Measurements from ENCODE around the gene DIS3L2. TPM values are rescaled to one million over a fixed set of nuclear protein-coding genes. Genes with fewer than 3 reads are reported as not detected.
A peak's percentile ranks its signal among the peaks of the same experiment; 100 is the strongest.

The DIS3L2 gene
- total RNA-seq, 1 donor from 2014 or later = 42.1 TPM

DNA sequence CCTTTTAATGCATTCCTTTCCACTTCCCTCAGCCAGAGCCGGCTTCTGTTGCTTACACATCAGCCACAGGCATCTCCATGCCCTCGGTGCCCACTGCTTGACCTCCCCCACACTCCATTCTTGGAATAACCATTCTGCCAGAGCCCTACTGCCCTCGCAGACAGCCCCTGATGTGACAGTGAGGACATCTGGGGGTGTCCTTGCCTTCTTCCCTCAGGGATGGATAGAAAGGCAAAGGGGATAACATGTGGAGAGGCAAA, 28.9 kb upstream of the DIS3L2 start:
- DNase-seq = no peak
- peak overlapping the region; percentile 46 for H3K27ac Mint-ChIP-seq (ENCODE audit: unreplicated experiment)
- H3K36me3 Mint-ChIP-seq (ENCODE audit: unreplicated experiment) = no peaks in the 10 kb centered on the region
- H3K4me3 Mint-ChIP-seq (ENCODE audit: unreplicated experiment) = no peak overlapping the region
- H3K4me1 Mint-ChIP-seq (ENCODE audit: low read depth, unreplicated experiment) = peaks cover 38% of the 10 kb centered on the region
- peaks cover 18% of the 10 kb centered on the region for H3K27me3 Mint-ChIP-seq (ENCODE audit: unreplicated experiment)
- TF ChIP-seq, protein P1, sequence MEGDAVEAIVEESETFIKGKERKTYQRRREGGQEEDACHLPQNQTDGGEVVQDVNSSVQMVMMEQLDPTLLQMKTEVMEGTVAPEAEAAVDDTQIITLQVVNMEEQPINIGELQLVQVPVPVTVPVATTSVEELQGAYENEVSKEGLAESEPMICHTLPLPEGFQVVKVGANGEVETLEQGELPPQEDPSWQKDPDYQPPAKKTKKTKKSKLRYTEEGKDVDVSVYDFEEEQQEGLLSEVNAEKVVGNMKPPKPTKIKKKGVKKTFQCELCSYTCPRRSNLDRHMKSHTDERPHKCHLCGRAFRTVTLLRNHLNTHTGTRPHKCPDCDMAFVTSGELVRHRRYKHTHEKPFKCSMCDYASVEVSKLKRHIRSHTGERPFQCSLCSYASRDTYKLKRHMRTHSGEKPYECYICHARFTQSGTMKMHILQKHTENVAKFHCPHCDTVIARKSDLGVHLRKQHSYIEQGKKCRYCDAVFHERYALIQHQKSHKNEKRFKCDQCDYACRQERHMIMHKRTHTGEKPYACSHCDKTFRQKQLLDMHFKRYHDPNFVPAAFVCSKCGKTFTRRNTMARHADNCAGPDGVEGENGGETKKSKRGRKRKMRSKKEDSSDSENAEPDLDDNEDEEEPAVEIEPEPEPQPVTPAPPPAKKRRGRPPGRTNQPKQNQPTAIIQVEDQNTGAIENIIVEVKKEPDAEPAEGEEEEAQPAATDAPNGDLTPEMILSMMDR (IDR thresholded peaks at IDR 0.05; ENCODE audit: partially characterized antibody, unreplicated experiment) = no peak
- peaks cover 14% of the 10 kb centered on the region for H3K9me3 Mint-ChIP-seq (ENCODE audit: unreplicated experiment)

DNA sequence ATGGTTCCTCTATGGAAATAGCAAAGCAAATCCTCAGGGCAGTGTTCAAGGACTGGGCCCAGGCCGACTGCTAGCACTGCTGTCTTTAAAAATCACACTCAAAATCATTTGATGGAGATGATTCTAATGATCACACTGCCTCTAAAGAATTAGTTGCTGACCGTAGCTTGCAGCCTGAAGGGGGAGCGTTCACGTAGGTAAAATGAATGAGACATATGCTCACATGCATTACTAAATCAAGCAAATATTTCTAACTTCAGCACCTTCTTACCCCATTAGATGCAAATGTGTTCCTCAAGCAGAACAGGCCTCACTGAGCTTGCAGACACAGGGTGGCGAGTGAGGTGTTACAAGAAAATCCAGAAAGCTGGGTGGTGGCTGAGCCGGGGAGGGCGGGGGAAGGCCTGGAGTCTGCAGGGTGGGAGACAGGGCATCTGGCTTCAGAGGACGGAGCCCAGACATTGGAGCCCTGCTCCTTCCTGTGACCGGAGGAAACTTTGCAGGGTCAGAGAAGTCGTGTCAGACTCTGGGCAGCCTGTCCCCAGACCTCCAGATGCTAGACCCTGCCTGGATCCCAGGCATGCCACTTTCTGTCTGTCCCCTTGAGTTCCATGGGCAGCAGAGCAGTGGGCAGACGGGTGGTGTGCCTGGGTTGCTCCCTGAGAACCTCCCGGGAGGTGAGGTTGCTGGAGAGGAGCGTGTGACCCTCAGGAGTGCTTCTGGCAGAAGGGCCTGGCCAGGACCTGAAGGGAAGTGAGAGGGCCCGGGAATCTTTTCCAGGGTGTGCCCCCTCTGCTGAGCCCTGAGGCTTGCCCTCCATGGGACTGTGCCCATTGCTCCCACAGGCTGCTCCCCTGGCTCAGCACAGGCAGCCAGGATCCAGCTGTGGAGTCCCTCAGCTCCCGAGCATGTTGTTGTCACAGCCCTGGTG, 28.3 kb upstream of the DIS3L2 start:
- peaks cover 37% of the 10 kb centered on the region for H3K4me1 Mint-ChIP-seq (ENCODE audit: low read depth, unreplicated experiment)
- no peaks in the 10 kb centered on the region for H3K36me3 Mint-ChIP-seq (ENCODE audit: unreplicated experiment)
- no peak for DNase-seq
- TF ChIP-seq, protein P1 (IDR thresholded peaks at IDR 0.05; ENCODE audit: partially characterized antibody, unreplicated experiment) = no peak
- H3K4me3 Mint-ChIP-seq (ENCODE audit: unreplicated experiment) = no peak overlapping the region
- peak overlapping the region; percentile 79 for H3K27ac Mint-ChIP-seq (ENCODE audit: unreplicated experiment)
- H3K27me3 Mint-ChIP-seq (ENCODE audit: unreplicated experiment) = peaks cover 17% of the 10 kb centered on the region
- peaks cover 12% of the 10 kb centered on the region for H3K9me3 Mint-ChIP-seq (ENCODE audit: unreplicated experiment)

DNA sequence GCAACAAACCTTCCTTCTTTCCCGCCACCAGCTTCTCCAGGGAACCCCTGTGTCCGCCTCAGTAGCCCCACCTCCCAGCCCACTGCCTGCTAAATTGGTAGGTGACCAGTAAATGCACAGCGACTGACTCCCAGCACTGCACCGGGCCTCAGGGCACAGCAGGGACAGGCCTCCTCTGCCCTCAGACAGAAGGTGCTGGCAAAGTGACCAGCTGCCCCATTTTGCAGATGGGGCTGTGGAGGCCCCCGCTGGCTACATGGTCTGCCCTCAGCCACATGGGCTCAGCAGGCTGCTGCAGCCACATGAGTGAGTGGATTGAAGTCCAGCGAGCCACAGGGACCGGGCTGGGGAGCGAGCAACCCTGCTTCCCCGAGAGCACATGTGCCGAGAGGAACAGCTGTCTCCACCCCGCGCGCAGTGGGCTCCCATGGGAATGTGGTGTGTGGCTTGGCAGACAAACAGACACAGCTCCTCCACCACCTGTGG, 27.6 kb upstream of the DIS3L2 start:
- H3K27me3 Mint-ChIP-seq (ENCODE audit: unreplicated experiment) = peaks cover 14% of the 10 kb centered on the region
- peak overlapping the region; percentile 79 for H3K27ac Mint-ChIP-seq (ENCODE audit: unreplicated experiment)
- H3K4me3 Mint-ChIP-seq (ENCODE audit: unreplicated experiment) = no peak overlapping the region
- DNase-seq = peak; percentile 69
- H3K36me3 Mint-ChIP-seq (ENCODE audit: unreplicated experiment) = no peaks in the 10 kb centered on the region
- H3K9me3 Mint-ChIP-seq (ENCODE audit: unreplicated experiment) = peaks cover 9% of the 10 kb centered on the region
- H3K4me1 Mint-ChIP-seq (ENCODE audit: low read depth, unreplicated experiment) = peaks cover 34% of the 10 kb centered on the region
- TF ChIP-seq, protein P1 (IDR thresholded peaks at IDR 0.05; ENCODE audit: partially characterized antibody, unreplicated experiment) = no peak

DNA sequence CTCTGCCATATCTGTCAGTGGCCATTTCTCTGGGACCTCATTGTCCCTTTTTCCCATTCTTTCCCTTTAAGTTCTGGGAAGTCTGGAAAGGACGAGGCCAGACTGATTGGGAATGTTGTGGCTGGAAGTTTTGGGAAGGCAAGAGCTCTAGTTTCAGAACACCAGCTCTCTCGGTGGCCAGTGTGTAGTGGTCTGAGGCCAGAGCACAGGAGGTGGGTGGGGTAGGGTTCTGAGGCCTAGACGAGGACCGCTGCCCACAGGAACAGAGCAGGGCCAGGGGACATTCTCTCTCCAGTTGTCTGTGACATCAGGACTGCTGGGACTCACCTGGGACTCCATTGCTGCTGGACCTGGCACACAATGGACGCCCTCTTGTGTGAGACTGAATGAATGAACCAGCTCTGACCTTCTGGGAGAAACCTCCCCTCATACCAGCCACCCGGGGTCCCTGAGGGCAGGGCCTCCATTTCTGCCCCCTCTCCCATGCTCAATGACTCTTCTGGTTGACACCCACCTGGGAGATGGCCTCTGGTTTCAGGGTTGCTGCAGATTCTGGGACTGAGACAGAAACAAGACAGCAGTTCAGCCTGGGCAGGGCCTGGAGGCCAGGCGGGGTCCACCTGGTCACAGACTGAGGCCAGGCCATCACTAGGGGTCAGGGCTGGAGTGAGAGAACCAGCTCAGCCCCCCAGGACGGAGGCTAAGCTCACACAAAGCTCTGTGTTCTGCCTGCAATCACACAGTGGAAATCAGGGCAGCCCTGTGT, 26.9 kb upstream of the DIS3L2 start:
- TF ChIP-seq, protein P1 (IDR thresholded peaks at IDR 0.05; ENCODE audit: partially characterized antibody, unreplicated experiment) = no peak
- Mint-ChIP-seq H3K36me3 (ENCODE audit: unreplicated experiment) (no peaks in the 10 kb centered on the region), H3K27ac (ENCODE audit: unreplicated experiment) (peak overlapping the region; percentile 79), H3K9me3 (ENCODE audit: unreplicated experiment) (peaks cover 6% of the 10 kb centered on the region), H3K4me3 (ENCODE audit: unreplicated experiment) (no peak overlapping the region), H3K27me3 (ENCODE audit: unreplicated experiment) (peaks cover 13% of the 10 kb centered on the region), H3K4me1 (ENCODE audit: low read depth, unreplicated experiment) (peaks cover 30% of the 10 kb centered on the region)
- DNase-seq = no peak

DNA sequence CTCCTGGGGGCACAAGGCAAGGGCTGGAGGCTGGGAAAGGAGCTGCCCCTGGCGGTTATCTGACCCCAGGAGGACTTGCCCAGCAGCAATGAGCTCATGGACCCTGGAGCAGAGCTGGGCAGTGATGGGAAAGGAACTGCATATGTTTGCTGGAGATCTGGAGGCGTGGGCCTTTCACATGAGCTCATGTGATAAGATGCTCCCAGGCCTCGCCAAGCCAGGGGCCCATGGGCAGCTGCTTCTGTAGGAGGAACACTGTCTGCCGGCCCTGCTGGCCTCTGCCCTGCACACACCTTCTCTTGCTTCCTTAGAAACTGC, 26.3 kb upstream of the DIS3L2 start:
- Mint-ChIP-seq H3K27me3 (ENCODE audit: unreplicated experiment) (peaks cover 13% of the 10 kb centered on the region), H3K4me3 (ENCODE audit: unreplicated experiment) (no peak overlapping the region), H3K27ac (ENCODE audit: unreplicated experiment) (peak overlapping the region; percentile 41), H3K36me3 (ENCODE audit: unreplicated experiment) (no peaks in the 10 kb centered on the region), H3K9me3 (ENCODE audit: unreplicated experiment) (peaks cover 6% of the 10 kb centered on the region), H3K4me1 (ENCODE audit: low read depth, unreplicated experiment) (peaks cover 30% of the 10 kb centered on the region)
- DNase-seq = no peak
- TF ChIP-seq, protein P1 (IDR thresholded peaks at IDR 0.05; ENCODE audit: partially characterized antibody, unreplicated experiment) = no peak
